Activated CD8-positive, alpha-beta T cell treated with anti-CD3 and anti-CD28 coated beads for 36 hours (primary cell): ENCODE measurements around the gene ABCC8. TPM values are rescaled to one million over a fixed set of nuclear protein-coding genes. Genes with fewer than 3 reads are reported as not detected.

Experiments used
- ATAC-seq: fragments of 200-7000 bp; cut with Tn5 transposase; one replicate; pipeline ENCODE4 v1.10.0; 2021; ENCODE audit warnings: mild to moderate bottlenecking, moderate library complexity
- CTCF ChIA-PET: fragments of 350-600 bp; sonication (Branson Sonifier 250); formaldehyde crosslinking; loops from one replicate; lab custom pipeline; 2021; ENCODE audit warnings: antibody characterized with exemption; lab: Charles Lee
- POLR2A ChIA-PET: fragments of 350-600 bp; sonication (Branson Sonifier 250); formaldehyde crosslinking; loops from one replicate; lab custom pipeline; 2021; ENCODE audit warnings: antibody characterized with exemption; lab: Charles Lee
- DNase-seq: peaks from one replicate; pipeline ENCODE4 v3.0.0-alpha.2; 2020
- H3K27ac Mint-ChIP-seq: one replicate; pipeline ENCODE4 v1.8.0; 2021; ENCODE audit warnings: mild to moderate bottlenecking, mixed read lengths
- H3K27me3 Mint-ChIP-seq: one replicate; pipeline ENCODE4 v1.8.0; 2021; ENCODE audit warnings: mixed read lengths
- H3K36me3 Mint-ChIP-seq: one replicate; pipeline ENCODE4 v1.8.0; 2021; ENCODE audit warnings: low read depth, mixed read lengths
- H3K4me1 Mint-ChIP-seq: one replicate; pipeline ENCODE4 v1.8.0; 2021; ENCODE audit warnings: low read depth, mixed read lengths
- H3K4me3 Mint-ChIP-seq: one replicate; pipeline ENCODE4 v1.8.0; 2021; ENCODE audit warnings: mild to moderate bottlenecking, moderate library complexity, mixed read lengths
- H3K9me3 Mint-ChIP-seq: one replicate; pipeline ENCODE4 v1.8.0; 2021; ENCODE audit warnings: mixed read lengths
- intact Hi-C: fragments of 100-400 bp; cut with micrococcal nuclease; formaldehyde crosslinking; loops from one replicate; pipeline ENCODE4 v1.10.0; 2022
- total RNA-seq, 2 experiments: library from RNA; stranded (reverse); gene quantifications; one replicate each; pipeline ENCODE4 v1.2.3, GENCODE V29; 2021
- TF ChIP-seq, protein P1 (sequence below): fragments of 200-600 bp; IDR thresholded peaks from one replicate; pipeline ENCODE4 v1.8.0; 2022; ENCODE audit warnings: antibody characterized with exemption, mild to moderate bottlenecking

Gene ABCC8
- total RNA-seq, 2 experiments from 2014 or later = not detected

DNA sequence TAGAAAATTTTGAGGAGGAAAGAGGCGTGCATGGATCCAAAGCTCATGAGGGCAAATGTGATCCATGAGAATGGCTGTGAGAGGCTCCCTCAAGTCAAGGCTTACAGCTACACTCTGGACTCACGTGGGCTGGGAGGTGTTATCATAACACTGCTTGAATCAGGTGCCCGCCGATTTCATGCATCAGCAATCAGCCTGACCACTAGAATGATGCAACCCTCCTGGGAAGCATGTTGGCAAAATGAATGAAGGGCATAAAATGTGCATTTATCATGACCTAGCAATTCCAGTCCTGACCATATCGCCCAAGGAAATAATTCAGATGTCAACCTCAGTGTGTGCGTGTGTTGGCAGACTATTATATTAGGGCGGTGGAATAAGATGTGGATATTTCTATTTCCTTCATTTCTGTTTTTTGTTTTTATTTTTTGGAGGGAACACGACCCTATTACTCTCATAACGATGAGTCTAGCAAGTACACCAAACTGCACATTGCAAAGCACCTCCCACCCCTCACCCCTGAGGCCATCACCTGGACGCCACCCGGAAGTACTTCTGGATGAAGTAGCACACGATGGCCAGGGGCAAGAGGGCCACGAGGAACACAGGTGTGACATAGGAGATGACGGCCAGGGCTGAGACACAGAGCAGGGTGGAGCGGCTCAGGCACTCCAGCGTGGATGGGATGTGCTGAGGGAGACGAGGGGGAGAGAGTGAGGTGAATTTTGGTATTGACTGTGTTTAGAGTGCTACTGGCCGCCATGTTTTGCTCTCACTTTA is 72.5 kb downstream of the ABCC8 start:
- ChIA-PET POLR2A (no interaction called here), CTCF (interaction anchor here (1.2 kb wide), 1 partner anchor 21 kb away, joined by 3 read pairs; no protein-coding TSS in a partner anchor)
- H3K4me1 Mint-ChIP-seq = no peaks in the 10 kb centered on the region
- no peak overlapping the region for H3K4me3 Mint-ChIP-seq
- H3K27ac Mint-ChIP-seq = no peak overlapping the region
- H3K9me3 Mint-ChIP-seq = no peaks in the 10 kb centered on the region
- H3K27me3 Mint-ChIP-seq = no peaks in the 10 kb centered on the region
- H3K36me3 Mint-ChIP-seq = no peaks in the 10 kb centered on the region
- TF ChIP-seq, protein P1, sequence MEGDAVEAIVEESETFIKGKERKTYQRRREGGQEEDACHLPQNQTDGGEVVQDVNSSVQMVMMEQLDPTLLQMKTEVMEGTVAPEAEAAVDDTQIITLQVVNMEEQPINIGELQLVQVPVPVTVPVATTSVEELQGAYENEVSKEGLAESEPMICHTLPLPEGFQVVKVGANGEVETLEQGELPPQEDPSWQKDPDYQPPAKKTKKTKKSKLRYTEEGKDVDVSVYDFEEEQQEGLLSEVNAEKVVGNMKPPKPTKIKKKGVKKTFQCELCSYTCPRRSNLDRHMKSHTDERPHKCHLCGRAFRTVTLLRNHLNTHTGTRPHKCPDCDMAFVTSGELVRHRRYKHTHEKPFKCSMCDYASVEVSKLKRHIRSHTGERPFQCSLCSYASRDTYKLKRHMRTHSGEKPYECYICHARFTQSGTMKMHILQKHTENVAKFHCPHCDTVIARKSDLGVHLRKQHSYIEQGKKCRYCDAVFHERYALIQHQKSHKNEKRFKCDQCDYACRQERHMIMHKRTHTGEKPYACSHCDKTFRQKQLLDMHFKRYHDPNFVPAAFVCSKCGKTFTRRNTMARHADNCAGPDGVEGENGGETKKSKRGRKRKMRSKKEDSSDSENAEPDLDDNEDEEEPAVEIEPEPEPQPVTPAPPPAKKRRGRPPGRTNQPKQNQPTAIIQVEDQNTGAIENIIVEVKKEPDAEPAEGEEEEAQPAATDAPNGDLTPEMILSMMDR = no peak
- intact Hi-C loops = no loop called here
- no peak for DNase-seq
- ATAC-seq = no peak

DNA sequence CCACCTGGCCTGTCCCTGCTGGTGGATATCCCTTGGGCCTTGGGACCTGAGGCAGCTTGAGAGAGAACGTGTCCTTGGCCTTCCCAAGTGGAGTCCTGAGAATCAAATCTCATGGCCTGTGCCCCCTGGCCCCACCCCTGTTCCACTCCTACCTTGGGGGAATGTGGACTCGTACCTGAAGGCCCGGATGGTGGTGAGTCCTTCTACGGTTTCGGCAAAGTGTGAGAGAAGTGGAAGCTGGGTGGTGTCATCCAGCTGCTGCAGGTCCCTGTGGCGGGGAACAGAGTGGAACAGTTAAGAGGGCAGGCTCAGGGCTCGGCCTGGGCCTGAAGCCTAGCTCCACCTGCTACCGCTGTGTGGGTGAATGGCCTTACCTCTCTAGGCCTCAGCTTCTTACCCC is 74.2 kb downstream of the ABCC8 start:
- Mint-ChIP-seq H3K36me3 (no peaks in the 10 kb centered on the region), H3K4me3 (no peak overlapping the region), H3K27ac (no peak overlapping the region), H3K9me3 (no peaks in the 10 kb centered on the region), H3K4me1 (no peaks in the 10 kb centered on the region), H3K27me3 (no peaks in the 10 kb centered on the region)
- intact Hi-C loops = no loop called here
- ATAC-seq (no peak), DNase-seq (no peak)
- POLR2A ChIA-PET = no interaction called here
- TF ChIP-seq, protein P1 = no peak
- CTCF ChIA-PET = interaction anchor here (0.8 to 1.1 kb wide), 3 partner anchors 11 to 44 kb away, joined by 3 to 6 read pairs (median 3); no protein-coding TSS in a partner anchor

DNA sequence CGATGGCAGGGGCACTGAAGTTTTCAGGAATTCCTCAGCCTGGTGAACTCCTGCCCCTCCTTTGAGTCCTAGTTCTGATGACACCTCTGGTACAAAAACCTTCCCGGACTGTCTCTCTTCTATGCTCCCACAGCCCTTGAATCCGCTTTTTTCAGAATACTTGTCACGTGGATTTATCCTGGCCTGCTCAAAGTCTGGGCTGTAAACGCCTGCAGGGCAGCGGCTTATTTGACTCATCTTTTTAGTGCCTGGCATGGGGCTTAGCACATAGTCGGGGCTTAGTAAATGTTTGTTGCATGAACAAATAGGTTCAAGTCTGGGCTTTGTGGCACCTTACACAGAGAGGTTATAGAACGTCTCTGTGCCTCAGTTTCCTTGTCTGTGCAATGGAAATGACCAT is 74.8 kb downstream of the ABCC8 start:
- DNase-seq = no peak
- Mint-ChIP-seq H3K27ac (no peak overlapping the region), H3K9me3 (no peaks in the 10 kb centered on the region), H3K4me1 (no peaks in the 10 kb centered on the region), H3K27me3 (no peaks in the 10 kb centered on the region), H3K36me3 (no peaks in the 10 kb centered on the region), H3K4me3 (no peak overlapping the region)
- ATAC-seq = no peak
- intact Hi-C loops = no loop called here
- CTCF ChIA-PET = interaction anchor here (1.0 kb wide), 1 partner anchor 12 kb away, joined by 3 read pairs; no protein-coding TSS in a partner anchor
- POLR2A ChIA-PET = no interaction called here
- TF ChIP-seq, protein P1 = no peak

DNA sequence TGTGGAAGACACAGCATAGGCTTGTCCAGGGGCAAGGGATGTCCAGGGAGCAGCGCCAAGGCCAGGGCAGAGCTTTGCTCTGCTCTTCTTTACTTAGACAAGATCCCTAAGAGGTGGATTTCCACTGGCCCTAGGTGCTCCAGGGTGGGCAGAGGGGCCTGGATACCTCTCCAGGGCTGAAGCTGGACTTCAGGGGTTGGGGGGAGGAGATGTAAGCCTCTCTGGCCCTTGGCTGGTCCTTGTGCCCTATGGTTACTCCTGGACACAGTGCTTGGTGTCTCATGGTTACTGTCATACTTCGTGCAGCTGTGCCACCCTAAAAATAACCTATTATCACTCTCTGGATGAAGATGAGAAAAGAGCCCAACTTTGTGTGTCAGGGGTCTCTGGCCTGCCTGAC is 75.3 kb downstream of the ABCC8 start:
- intact Hi-C loops = no loop called here

More for the DNA sequence above, 75.3 kb downstream of the ABCC8 start:
- H3K9me3 Mint-ChIP-seq = no peaks in the 10 kb centered on the region
- no peak for ATAC-seq
- no peak for DNase-seq
- no peaks in the 10 kb centered on the region for H3K27me3 Mint-ChIP-seq
- no peaks in the 10 kb centered on the region for H3K4me1 Mint-ChIP-seq
- no peaks in the 10 kb centered on the region for H3K36me3 Mint-ChIP-seq
- TF ChIP-seq, protein P1 = no peak
- H3K4me3 Mint-ChIP-seq = no peak overlapping the region
- POLR2A ChIA-PET = no interaction called here
- H3K27ac Mint-ChIP-seq = no peak overlapping the region
- CTCF ChIA-PET = interaction anchor here (0.9 to 1.3 kb wide), 3 partner anchors 14 to 127 kb away, joined by 3 read pairs; no protein-coding TSS in a partner anchor
